Activated CD8-positive, alpha-beta memory T cell treated with anti-CD3 and anti-CD28 coated beads, Interleukin-2, amount 50 U/mL, for 1 hour (primary cell): ENCODE data around the gene USP5.
"Not testable (repeated sequence)": the region's sequence is repeated elsewhere in the genome, so short reads cannot be mapped to it uniquely, and the experiment has no call there.

Experiments used
- DNase-seq: peaks from one replicate; pipeline ENCODE4 v3.0.0-alpha.2; 2020; ENCODE audit errors: extremely low read depth

USP5 gene

GRCh38 chr12:6886206-6886999 is 34.5 kb downstream of the USP5 start:
- not testable (repeated sequence) for DNase-seq

- no peak for DNase-seq
These were observed 35.5 kb downstream of the USP5 start for GRCh38 chr12:6887460-6887859.

- no peak for DNase-seq
These were observed 36.4 kb downstream of the USP5 start for GRCh38 chr12:6888360-6888759.

GRCh38 chr12:6888794-6889193 is 36.8 kb downstream of the USP5 start:
- DNase-seq = not testable (repeated sequence)

GRCh38 chr12:6889775-6890573 is 38.0 kb downstream of the USP5 start:
- not testable (repeated sequence) for DNase-seq

- DNase-seq = peak; percentile 93
These were observed 39.1 kb downstream of the USP5 start for GRCh38 chr12:6890789-6891645.

- DNase-seq = no peak
These were observed 39.7 kb downstream of the USP5 start for GRCh38 chr12:6891646-6892001.

GRCh38 chr12:6892683-6893082 is 40.7 kb downstream of the USP5 start:
- not testable (repeated sequence) for DNase-seq

- DNase-seq = no peak
These were observed 42.4 kb downstream of the USP5 start for GRCh38 chr12:6894321-6894720.

- no peak for DNase-seq
These were observed 45.0 kb downstream of the USP5 start for GRCh38 chr12:6896846-6897435.

- DNase-seq = no peak
These were observed 47.5 kb downstream of the USP5 start for GRCh38 chr12:6899427-6899826.

- no peak for DNase-seq
These were observed 48.0 kb downstream of the USP5 start for GRCh38 chr12:6899837-6900519.

- no peak for DNase-seq
These were observed 50.5 kb downstream of the USP5 start for GRCh38 chr12:6902448-6902847.

- no peak for DNase-seq
These were observed 51.8 kb downstream of the USP5 start for GRCh38 chr12:6903722-6904121.

GRCh38 chr12:6904280-6905276 is 52.6 kb downstream of the USP5 start, which contains the start of gene LRRC23:
LRRC23 (plus strand) TSS chr12:6904822; CDS start chr12:6905634, 812 bp downstream.
- DNase-seq = peak; percentile 93

- DNase-seq = no peak
These were observed 53.6 kb downstream of the USP5 start for GRCh38 chr12:6905414-6906040.

GRCh38 chr12:6908141-6908540 is 56.2 kb downstream of the USP5 start:
- not testable (repeated sequence) for DNase-seq

- DNase-seq = no peak
These were observed 57.6 kb downstream of the USP5 start for GRCh38 chr12:6909421-6910145.
